22Rv1 (cell line): ENCODE measurements around the gene GSG1L.

Experiments
- CTCF ChIP-seq: fragments of 450-650 bp; IDR thresholded peaks from 2 replicates; pipeline ENCODE4 v1.5.1; 2017; ENCODE audit warnings: mild to moderate bottlenecking
- ZFX ChIP-seq: fragments of 450-650 bp; IDR thresholded peaks from 2 replicates; pipeline ENCODE4 v1.6.1; 2017; ENCODE audit warnings: antibody characterized with exemption, borderline replicate concordance

GRCh38 chr16:28013392-28013791 is 50.1 kb downstream of the GSG1L start:
- TF ChIP-seq CTCF (no peak), ZFX (no peak)
